OCI-LY1 (cell line): ENCODE results near the gene RHBDF2.

Experiments
- H2AFZ ChIP-seq: fragments of 200-600 bp; sonication (generic), shearing (Covaris generic); 2 replicates; pipeline ENCODE4 v1.6.0; 2014; ENCODE audit warnings: antibody characterized with exemption, mild to moderate bottlenecking, low read length
- H3F3A ChIP-seq: fragments of 200-600 bp; sonication (generic), shearing (Covaris generic); 2 replicates; pipeline ENCODE4 v1.6.0; 2014; ENCODE audit warnings: mild to moderate bottlenecking, antibody characterized with exemption, low read length, moderate library complexity; ENCODE audit not compliant: insufficient read depth
- H3K27ac ChIP-seq: fragments of 200-600 bp; sonication (generic); 2 replicates; pipeline ENCODE4 v1.5.1; 2014; ENCODE audit warnings: low read length, mixed run types, mild to moderate bottlenecking, low read depth; ENCODE audit not compliant: poor library complexity, severe bottlenecking
- H3K27me3 ChIP-seq: fragments of 200-600 bp; sonication (generic); 2 replicates; pipeline ENCODE4 v1.6.0; 2014; ENCODE audit warnings: antibody characterized with exemption, mild to moderate bottlenecking, low read length, moderate library complexity; ENCODE audit not compliant: insufficient read depth
- H3K36me3 ChIP-seq: fragments of 200-600 bp; sonication (generic); 2 replicates; pipeline ENCODE4 v1.6.1; 2014; ENCODE audit warnings: mild to moderate bottlenecking, antibody characterized with exemption, low read length, moderate library complexity, mixed read lengths; ENCODE audit not compliant: insufficient read depth
- H3K4me1 ChIP-seq: fragments of 200-600 bp; sonication (generic); 2 replicates; pipeline ENCODE4 v1.5.1; 2014; ENCODE audit warnings: mild to moderate bottlenecking, low read length, moderate library complexity; ENCODE audit not compliant: insufficient read depth, severe bottlenecking
- H3K4me2 ChIP-seq: fragments of 200-600 bp; sonication (generic), shearing (Covaris generic); 2 replicates; pipeline ENCODE4 v1.6.1; 2014; ENCODE audit warnings: low read length
- H3K4me3 ChIP-seq: fragments of 200-600 bp; sonication (generic); 2 replicates; pipeline ENCODE4 v1.5.1; 2014; ENCODE audit warnings: low read length, low read depth, mild to moderate bottlenecking, mixed read lengths; ENCODE audit not compliant: poor library complexity, severe bottlenecking
- H3K79me2 ChIP-seq: fragments of 200-600 bp; shearing (Covaris generic); 2 replicates; pipeline ENCODE4 v1.6.1; 2016; ENCODE audit warnings: mixed run types, low read length, mixed read lengths; ENCODE audit not compliant: insufficient read depth
- H3K9ac ChIP-seq: fragments of 200-600 bp; sonication (generic), shearing (Covaris generic); 2 replicates; pipeline ENCODE4 v1.6.1; 2014; ENCODE audit warnings: mild to moderate bottlenecking, low read length, mixed read lengths
- H3K9me2 ChIP-seq: fragments of 200-600 bp; sonication (generic), shearing (Covaris generic); 2 replicates; pipeline ENCODE4 v1.6.1; 2014; ENCODE audit warnings: low read depth, mild to moderate bottlenecking, low read length, mixed read lengths
- H3K9me3 ChIP-seq: fragments of 200-600 bp; shearing (Covaris generic); 2 replicates; pipeline ENCODE4 v1.6.1; 2014; ENCODE audit warnings: low read length, mixed read lengths
- H4K20me1 ChIP-seq: fragments of 200-600 bp; sonication (generic), shearing (Covaris generic); 2 replicates; pipeline ENCODE4 v1.6.0; 2016; ENCODE audit warnings: mild to moderate bottlenecking, low read length; ENCODE audit not compliant: insufficient read depth
- EZH2 ChIP-seq: fragments of 200-600 bp; sonication (generic), shearing (Covaris generic); IDR thresholded peaks from 2 replicates; pipeline ENCODE4 v1.8.0; 2017; ENCODE audit warnings: borderline replicate concordance, mixed run types, mild to moderate bottlenecking, antibody characterized with exemption, low read length, moderate library complexity, mixed read lengths
- TF ChIP-seq, protein P1 (sequence below): fragments of 200-600 bp; sonication (generic), shearing (Covaris generic); IDR thresholded peaks from 2 replicates; pipeline ENCODE4 v1.5.1; 2017; ENCODE audit warnings: mild to moderate bottlenecking, antibody characterized with exemption, low read length, moderate library complexity, mixed read lengths

Gene RHBDF2

DNA sequence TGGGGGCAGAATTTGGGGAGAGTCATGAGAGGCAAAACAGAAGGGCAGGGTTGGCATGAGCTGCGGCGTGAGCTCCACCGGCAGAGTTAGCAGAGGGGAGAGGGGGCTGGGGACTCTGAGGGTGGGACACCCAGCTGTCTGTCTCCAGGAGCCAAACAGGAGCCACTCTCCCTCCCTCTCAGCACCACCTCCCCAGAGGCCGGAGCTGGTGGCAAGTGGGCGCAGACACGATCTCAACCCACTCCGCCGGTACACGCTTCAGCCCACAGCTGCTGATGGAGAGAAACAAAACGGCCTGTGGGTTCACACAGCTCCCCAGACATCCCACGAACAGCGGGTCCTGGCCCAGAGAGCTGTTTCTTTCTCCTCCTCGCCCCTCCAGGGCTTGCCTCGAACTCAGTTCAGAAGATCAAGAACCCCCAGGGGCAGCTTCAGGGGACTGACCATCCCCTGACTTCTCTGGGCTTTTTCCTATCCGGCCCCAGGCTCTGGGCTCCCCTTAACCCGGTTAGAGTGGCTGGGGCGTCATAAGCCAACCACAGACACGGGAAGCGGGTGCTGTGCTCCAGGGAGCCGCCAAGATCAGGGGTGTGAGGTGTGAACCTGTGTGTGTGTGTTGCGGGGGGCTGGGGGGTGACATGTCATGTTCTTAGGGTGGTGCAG lies 7.6 kb downstream of the RHBDF2 start:
- Histone ChIP-seq H3K9me3 (no peaks in the 10 kb centered on the region), H3K27me3 (no peaks in the 10 kb centered on the region), H3K79me2 (no peaks in the 10 kb centered on the region), H3K4me2 (peak overlapping the region; percentile 26; the same call in 1 of the 2 replicates), H3K36me3 (no peaks in the 10 kb centered on the region), H3K9ac (no peak overlapping the region; the same call in 1 of the 2 replicates), H3K9me2 (no peaks in the 10 kb centered on the region), H4K20me1 (no peaks in the 10 kb centered on the region), H3K4me3 (no peak overlapping the region), H2AFZ (no peak overlapping the region), H3K4me1 (peaks cover 41% of the 10 kb centered on the region), H3F3A (no peaks in the 10 kb centered on the region), H3K27ac (peak overlapping the region; percentile 42)
- TF ChIP-seq, protein P1, sequence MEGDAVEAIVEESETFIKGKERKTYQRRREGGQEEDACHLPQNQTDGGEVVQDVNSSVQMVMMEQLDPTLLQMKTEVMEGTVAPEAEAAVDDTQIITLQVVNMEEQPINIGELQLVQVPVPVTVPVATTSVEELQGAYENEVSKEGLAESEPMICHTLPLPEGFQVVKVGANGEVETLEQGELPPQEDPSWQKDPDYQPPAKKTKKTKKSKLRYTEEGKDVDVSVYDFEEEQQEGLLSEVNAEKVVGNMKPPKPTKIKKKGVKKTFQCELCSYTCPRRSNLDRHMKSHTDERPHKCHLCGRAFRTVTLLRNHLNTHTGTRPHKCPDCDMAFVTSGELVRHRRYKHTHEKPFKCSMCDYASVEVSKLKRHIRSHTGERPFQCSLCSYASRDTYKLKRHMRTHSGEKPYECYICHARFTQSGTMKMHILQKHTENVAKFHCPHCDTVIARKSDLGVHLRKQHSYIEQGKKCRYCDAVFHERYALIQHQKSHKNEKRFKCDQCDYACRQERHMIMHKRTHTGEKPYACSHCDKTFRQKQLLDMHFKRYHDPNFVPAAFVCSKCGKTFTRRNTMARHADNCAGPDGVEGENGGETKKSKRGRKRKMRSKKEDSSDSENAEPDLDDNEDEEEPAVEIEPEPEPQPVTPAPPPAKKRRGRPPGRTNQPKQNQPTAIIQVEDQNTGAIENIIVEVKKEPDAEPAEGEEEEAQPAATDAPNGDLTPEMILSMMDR: no peak
- no peak for TF ChIP-seq EZH2

DNA sequence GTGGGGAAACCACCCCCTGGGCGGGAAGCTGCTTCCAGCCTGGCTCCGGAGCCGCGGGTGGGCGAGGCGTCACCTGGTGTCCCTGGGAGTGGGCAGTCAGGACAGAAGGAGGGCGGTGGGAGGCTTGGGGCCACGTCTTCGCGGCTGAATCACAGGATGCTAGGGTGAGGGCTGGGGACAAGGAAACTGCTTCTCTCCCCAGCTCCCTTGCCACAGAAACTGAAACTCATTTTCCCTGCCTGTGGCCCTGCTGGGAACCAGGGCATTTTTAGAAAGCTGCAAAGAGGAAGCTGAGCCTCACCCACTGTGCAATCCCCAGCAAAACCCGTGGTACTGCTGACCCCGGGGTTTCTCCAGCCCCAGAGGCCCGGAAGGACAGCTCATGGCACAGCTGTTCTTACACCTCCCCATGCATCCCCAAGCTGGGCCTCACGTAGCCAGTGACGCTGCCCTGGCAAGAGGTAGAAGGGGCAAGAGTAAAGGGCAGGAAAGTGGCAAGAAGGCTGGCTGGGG lies 8.2 kb downstream of the RHBDF2 start:
- peak overlapping the region; percentile 26; the same call in 1 of the 2 replicates for H3K4me2 ChIP-seq
- H2AFZ ChIP-seq: no peak overlapping the region
- no peaks in the 10 kb centered on the region for H3F3A ChIP-seq
- no peak overlapping the region for H3K4me3 ChIP-seq
- H3K27ac ChIP-seq: peak overlapping the region; percentile 42
- peaks cover 38% of the 10 kb centered on the region for H3K4me1 ChIP-seq
- H3K79me2 ChIP-seq: no peaks in the 10 kb centered on the region
- H3K9me2 ChIP-seq: no peaks in the 10 kb centered on the region
- H3K9ac ChIP-seq: no peak overlapping the region; the same call in 1 of the 2 replicates
- no peak for TF ChIP-seq EZH2
- no peaks in the 10 kb centered on the region for H3K36me3 ChIP-seq
- H4K20me1 ChIP-seq: no peaks in the 10 kb centered on the region
- no peaks in the 10 kb centered on the region for H3K27me3 ChIP-seq
- no peaks in the 10 kb centered on the region for H3K9me3 ChIP-seq

DNA sequence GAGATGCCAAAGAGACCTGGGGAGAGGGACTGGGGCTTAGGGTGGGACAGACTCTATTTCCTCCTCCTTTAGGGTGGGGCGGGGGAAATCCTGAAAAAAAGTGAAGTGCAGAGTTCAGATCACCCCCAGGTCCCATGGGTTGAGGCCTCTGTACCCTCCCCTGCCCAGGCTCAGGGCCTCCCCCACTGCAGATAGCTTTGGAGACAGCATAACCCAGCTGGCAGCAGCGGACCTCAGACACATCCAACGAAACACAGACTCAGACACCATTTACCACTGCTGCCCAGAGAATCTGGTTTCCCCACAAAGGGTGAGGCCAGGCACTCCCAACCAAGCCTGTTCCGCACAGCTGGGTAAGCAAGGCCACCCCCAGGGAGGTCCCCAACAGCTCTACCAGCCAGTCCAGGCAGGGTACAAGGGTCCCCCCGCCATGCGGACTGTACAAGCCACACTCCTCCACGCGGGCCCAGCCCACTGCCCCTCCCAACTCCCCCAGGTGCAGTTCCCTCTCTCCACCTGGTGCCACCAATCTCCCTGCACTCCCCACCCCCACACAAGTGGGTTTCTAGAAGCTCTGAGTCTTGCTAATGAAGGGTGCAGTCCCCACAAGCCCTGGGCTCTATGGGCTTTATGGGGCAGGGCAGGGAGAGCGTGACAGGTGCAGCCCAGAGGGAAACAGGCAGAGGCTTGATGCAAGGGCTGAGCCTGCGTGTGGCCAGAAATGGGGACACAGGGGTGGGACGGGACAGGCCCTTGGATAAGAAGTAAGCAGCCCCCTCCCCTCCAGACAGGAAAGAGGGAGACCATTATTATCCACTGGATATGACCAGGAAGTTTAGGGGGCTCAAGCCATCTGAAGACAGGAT lies 8.9 kb downstream of the RHBDF2 start:
- H3K9ac ChIP-seq: no peak overlapping the region; the same call in 1 of the 2 replicates
- TF ChIP-seq, protein P1: no peak
- H4K20me1 ChIP-seq: no peaks in the 10 kb centered on the region
- H3K4me2 ChIP-seq: peak overlapping the region; percentile 26; the same call in 1 of the 2 replicates
- H3K27me3 ChIP-seq: no peaks in the 10 kb centered on the region
- peak overlapping the region; percentile 42 for H3K27ac ChIP-seq
- H3K4me3 ChIP-seq: no peak overlapping the region
- no peaks in the 10 kb centered on the region for H3K79me2 ChIP-seq
- no peaks in the 10 kb centered on the region for H3K9me2 ChIP-seq
- peaks cover 38% of the 10 kb centered on the region for H3K4me1 ChIP-seq
- no peak overlapping the region for H2AFZ ChIP-seq
- H3K9me3 ChIP-seq: no peaks in the 10 kb centered on the region
- H3K36me3 ChIP-seq: no peaks in the 10 kb centered on the region
- no peaks in the 10 kb centered on the region for H3F3A ChIP-seq
